PC-3 (cell line): Measurements from ENCODE around the gene WAC.

Source experiments
- EZH2 ChIP-seq: fragments of 300-600 bp; sonication (generic); IDR thresholded peaks from one replicate; pipeline ENCODE4 v1.6.1; 2017; ENCODE audit warnings: antibody characterized with exemption, mild to moderate bottlenecking, low read length; ENCODE audit not compliant: unreplicated experiment
- TF ChIP-seq, protein P1 (sequence below): fragments of 300-600 bp; sonication (generic); conservative IDR thresholded peaks from 2 replicates; pipeline ENCODE4 v1.5.1; 2017; ENCODE audit warnings: antibody characterized with exemption, low read depth, mild to moderate bottlenecking, low read length

DNA sequence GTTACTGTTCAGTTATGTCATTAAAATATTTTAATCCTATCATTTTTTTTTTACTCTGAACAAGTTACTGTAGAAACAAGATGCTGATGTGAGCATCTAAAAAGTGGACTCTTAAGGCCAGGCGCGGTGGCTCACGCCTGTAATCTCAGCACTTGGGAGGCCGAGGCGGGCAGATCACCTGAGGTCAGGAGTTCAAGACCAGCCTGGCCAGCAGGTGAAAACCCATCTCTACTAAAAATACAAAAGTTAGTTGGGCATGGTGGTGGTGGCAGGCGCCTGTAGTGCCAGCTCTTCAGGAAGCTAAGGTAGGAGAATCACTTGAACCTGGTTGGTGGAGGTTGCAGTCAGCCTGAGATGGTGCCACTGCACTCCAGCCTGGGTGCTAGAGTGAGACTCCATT, 2.9 kb downstream of the WAC start:
- TF ChIP-seq, protein P1, sequence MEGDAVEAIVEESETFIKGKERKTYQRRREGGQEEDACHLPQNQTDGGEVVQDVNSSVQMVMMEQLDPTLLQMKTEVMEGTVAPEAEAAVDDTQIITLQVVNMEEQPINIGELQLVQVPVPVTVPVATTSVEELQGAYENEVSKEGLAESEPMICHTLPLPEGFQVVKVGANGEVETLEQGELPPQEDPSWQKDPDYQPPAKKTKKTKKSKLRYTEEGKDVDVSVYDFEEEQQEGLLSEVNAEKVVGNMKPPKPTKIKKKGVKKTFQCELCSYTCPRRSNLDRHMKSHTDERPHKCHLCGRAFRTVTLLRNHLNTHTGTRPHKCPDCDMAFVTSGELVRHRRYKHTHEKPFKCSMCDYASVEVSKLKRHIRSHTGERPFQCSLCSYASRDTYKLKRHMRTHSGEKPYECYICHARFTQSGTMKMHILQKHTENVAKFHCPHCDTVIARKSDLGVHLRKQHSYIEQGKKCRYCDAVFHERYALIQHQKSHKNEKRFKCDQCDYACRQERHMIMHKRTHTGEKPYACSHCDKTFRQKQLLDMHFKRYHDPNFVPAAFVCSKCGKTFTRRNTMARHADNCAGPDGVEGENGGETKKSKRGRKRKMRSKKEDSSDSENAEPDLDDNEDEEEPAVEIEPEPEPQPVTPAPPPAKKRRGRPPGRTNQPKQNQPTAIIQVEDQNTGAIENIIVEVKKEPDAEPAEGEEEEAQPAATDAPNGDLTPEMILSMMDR: no peak
- no peak for TF ChIP-seq EZH2
